Fibroblast of the aortic adventitia (primary cell): Measurements from ENCODE around the gene SLC12A3. TPM values are rescaled to one million over a fixed set of nuclear protein-coding genes. Genes with fewer than 3 reads are reported as not detected.

Source experiments
- DNase-seq: peaks from one replicate; pipeline ENCODE4 v3.0.0-alpha.2; 2010; ENCODE audit warnings: low read depth
- H3K4me3 ChIP-seq: 2 replicates; pipeline ENCODE4 v1.5.1; 2011; ENCODE audit warnings: low read depth, mild to moderate bottlenecking, control low read depth, low read length, moderate library complexity
- CTCF ChIP-seq: IDR thresholded peaks from 2 replicates; pipeline ENCODE4 v1.5.1; 2011; ENCODE audit warnings: mild to moderate bottlenecking, low read length, control low read depth, inconsistent platforms; ENCODE audit not compliant: insufficient read depth
- total RNA-seq: library from RNA; depleted of rRNA; stranded (reverse); fragments of >200 nt; gene quantifications from 2 replicates; pipeline ENCODE4 v1.2.3, GENCODE V29; 2012; ENCODE audit warnings: low replicate concordance

Gene SLC12A3
- total RNA-seq, 1 donor: not detected

DNA sequence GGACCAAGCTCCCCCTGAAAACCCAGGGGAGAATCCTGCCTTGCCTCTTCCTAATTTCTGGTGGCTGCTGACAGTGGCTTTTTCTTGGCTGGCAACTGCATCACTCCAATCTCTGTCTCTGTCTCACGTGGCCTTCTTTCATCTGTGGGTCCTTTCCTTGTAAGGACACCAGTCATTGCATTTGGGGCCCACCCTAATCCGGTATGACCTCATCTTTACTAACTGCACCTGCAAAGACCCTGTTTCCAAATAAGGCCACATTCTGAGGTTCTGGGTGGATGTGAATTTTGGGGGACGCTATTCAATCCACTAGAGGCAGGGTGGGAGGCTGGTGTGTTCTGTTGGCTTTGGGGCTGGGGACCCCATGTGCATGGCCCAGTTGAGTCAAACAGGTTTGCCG is 11.0 kb downstream of the SLC12A3 start:
- no peak overlapping the region for H3K4me3 ChIP-seq
- no peak for TF ChIP-seq CTCF

DNA sequence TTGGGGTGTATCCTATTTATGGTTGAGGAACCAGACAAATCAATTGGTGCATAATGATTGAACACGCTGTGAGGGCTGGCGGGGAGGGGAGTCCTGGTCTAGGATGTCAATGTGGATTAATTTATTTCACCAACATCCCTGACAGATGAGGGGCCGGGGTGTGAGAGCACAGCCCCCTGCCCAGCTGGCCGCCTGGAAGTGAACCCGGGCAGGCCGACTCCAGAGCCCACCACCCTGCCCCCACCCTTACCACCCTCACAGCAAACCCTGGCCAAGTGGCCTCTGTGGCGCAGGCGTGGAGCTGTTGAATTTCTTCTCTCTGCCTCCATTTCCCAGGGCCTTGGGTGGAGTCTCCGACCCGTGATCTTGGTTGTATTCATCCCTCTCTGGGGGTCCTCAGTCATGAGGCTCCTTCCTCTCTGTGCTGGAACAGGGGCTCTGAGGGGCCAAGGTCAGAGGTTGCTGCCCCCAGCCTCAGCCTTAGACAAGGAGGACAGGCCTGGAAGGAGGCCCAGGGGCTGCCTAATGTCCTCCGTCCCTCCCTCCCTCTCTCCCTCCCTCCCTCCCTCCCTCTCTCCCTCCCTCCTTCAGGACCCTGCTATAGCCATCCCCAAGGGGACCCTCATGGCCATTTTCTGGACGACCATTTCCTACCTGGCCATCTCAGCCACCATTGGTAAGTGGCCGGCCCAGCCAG is 12.6 kb downstream of the SLC12A3 start:
- TF ChIP-seq CTCF: no peak
- DNase-seq: no peak
- no peak overlapping the region for H3K4me3 ChIP-seq

More for the DNA sequence above, 11.0 kb downstream of the SLC12A3 start:
- no peak for DNase-seq

DNA sequence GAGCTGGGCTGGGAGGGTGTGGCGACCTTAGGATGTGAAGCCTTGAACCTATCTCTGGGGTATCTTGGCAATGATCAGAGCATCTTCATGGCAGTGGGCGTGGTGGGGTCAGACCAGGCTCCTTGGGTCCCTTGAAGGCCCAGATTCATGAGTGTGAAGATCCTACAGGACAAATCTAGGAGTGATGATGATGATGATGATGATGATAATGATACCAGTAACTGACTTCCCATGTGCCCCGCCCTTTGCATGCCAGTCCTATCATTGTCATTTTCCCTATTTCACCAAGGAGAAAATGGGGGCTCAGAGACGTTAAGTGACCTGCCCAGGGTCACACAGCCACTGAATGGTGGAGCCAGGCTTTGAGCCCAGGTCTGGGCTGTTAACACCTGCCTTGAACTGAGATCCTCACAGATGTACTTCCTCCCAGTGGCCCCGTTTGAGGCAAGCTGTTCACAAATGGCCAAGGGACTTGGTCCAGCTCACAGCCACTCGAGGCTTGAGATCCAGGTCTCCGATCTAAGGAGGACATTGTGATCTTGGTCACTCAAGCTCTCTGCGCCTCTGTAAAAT is 13.4 kb downstream of the SLC12A3 start:
- no peak for DNase-seq
- TF ChIP-seq CTCF: no peak

DNA sequence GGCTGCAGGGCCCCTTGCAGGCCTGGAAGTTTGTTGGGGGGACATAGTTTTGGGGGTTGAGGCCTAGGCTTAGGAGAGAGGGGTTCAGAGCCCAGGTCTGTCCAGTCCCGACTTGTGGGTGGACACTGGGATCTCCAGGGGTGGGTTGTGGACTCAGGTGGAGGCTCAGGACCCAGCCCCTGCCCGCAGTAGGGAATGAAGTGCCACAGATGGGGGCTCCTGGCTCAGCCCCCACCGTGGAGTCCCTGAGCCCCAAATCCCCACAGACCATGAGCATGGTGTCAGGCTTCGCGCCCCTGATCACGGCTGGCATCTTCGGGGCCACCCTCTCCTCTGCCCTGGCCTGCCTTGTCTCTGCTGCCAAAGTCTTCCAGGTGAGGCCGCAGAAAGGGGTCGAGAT is 14.3 kb downstream of the SLC12A3 start:
- TF ChIP-seq CTCF: no peak
- no peak overlapping the region for H3K4me3 ChIP-seq
- no peak for DNase-seq

More for the DNA sequence above, 13.4 kb downstream of the SLC12A3 start:
- H3K4me3 ChIP-seq: no peak overlapping the region

DNA sequence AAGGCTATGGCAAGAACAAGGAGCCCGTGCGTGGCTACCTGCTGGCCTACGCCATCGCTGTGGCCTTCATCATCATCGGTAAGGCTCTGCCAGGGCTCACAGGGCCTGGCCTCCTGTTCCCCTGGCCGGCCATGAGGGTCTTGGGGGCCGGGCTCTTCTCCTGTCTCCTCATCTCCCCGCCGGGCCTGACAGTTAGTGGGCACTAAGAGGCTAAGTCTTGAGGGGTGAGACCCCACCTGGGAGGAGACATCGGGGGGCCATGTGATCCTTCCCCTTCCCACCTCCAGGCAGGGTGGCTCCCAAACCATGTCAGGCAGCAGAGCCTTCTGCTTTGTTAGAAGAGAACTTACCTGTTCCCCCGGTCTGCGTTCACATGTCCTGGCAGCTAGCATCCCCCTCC is 15.2 kb downstream of the SLC12A3 start:
- H3K4me3 ChIP-seq: no peak overlapping the region
- no peak for TF ChIP-seq CTCF
- DNase-seq: no peak

DNA sequence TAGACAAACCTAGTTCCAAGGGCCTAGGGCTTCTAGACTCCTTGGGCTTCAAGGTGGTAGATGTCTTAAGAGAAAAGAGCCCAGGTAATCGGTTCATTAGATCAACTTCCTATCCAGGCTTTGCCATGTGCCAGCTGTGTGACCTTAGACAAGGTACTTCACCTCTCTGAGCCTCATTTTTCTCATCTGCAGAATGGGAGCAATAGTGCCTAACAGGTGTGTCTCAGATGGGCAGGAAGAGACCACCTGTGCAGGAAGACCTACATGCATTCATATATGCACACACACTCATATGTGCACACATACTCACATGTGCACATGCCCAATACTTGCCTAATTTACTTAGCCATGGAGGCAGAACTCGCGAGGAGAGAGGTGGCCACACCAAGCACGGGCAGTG is 15.7 kb downstream of the SLC12A3 start:
- no peak for TF ChIP-seq CTCF
- no peak overlapping the region for H3K4me3 ChIP-seq
- DNase-seq: no peak
